ENCODE measurements around the gene GBE1. TPM values are rescaled to one million over a fixed set of nuclear protein-coding genes. Genes with fewer than 3 reads are reported as not detected.

GBE1 gene
- total and polyA plus RNA-seq, 7 donors = 10.2 to 24.6 (median 12.1) TPM

GRCh38 chr3:81465510-81466200 lies 295.8 kb downstream of the GBE1 start:
- 84 to 85% methylated on average over 7 of the region's 7 CpGs for WGBS, 2 donors

GRCh38 chr3:81463781-81464180 lies 297.7 kb downstream of the GBE1 start:
- DNase-seq = no peak
- Histone ChIP-seq H3K27me3 (no peaks in the 10 kb centered on the region), H3K4me1 (no peaks in the 10 kb centered on the region), H3K4me3 (no peak overlapping the region), H3K36me3 (no peaks in the 10 kb centered on the region), H3K9me3 (no peaks in the 10 kb centered on the region), H3K27ac (no peak overlapping the region)
- TF ChIP-seq EP300 (IDR thresholded peaks at IDR 0.05) = no peak
- no peak for TF ChIP-seq CTCF (IDR thresholded peaks at IDR 0.05)
- no peak for TF ChIP-seq POLR2AphosphoS5 (IDR thresholded peaks at IDR 0.05)
- no peak for TF ChIP-seq POLR2A (IDR thresholded peaks at IDR 0.05)
- 89 to 90% methylated on average over 3 of the region's 3 CpGs for WGBS, 2 donors
- intact Hi-C loops (cut with DNase I) = no loop called here

More at GRCh38 chr3:81465510-81466200, 295.8 kb downstream of the GBE1 start:
- Histone ChIP-seq H3K4me3 (no peak overlapping the region), H3K27me3 (no peaks in the 10 kb centered on the region), H3K9me3 (no peaks in the 10 kb centered on the region), H3K4me1 (no peaks in the 10 kb centered on the region), H3K36me3 (no peaks in the 10 kb centered on the region), H3K27ac (no peak overlapping the region)
- TF ChIP-seq POLR2AphosphoS5 (IDR thresholded peaks at IDR 0.05) (no peak), EP300 (IDR thresholded peaks at IDR 0.05) (no peak), POLR2A (IDR thresholded peaks at IDR 0.05) (no peak), CTCF (IDR thresholded peaks at IDR 0.05) (no peak)
- no peak for DNase-seq
- intact Hi-C loops (cut with DNase I) = no loop called here

GRCh38 chr3:81462921-81463320 lies 298.5 kb downstream of the GBE1 start:
- intact Hi-C loops (cut with DNase I) = no loop called here
- no peaks in the 10 kb centered on the region for H3K4me1 ChIP-seq
- no peak overlapping the region for H3K27ac ChIP-seq
- 53 to 62% methylated on average over 4 of the region's 4 CpGs for WGBS, 2 donors
- no peaks in the 10 kb centered on the region for H3K36me3 ChIP-seq
- TF ChIP-seq CTCF (IDR thresholded peaks at IDR 0.05) (no peak), POLR2AphosphoS5 (IDR thresholded peaks at IDR 0.05) (no peak), EP300 (IDR thresholded peaks at IDR 0.05) (no peak), POLR2A (IDR thresholded peaks at IDR 0.05) (no peak)
- no peaks in the 10 kb centered on the region for H3K9me3 ChIP-seq
- H3K27me3 ChIP-seq = no peaks in the 10 kb centered on the region
- no peak for DNase-seq
- no peak overlapping the region for H3K4me3 ChIP-seq

- intact Hi-C loops (cut with DNase I) = no loop called here
- no peak overlapping the region for H3K27ac ChIP-seq
- H3K4me1 ChIP-seq = no peaks in the 10 kb centered on the region
- H3K9me3 ChIP-seq = no peaks in the 10 kb centered on the region
- no peak for TF ChIP-seq CTCF (IDR thresholded peaks at IDR 0.05)
- no peak for TF ChIP-seq POLR2AphosphoS5 (IDR thresholded peaks at IDR 0.05)
- TF ChIP-seq POLR2A (IDR thresholded peaks at IDR 0.05) = no peak
- no peaks in the 10 kb centered on the region for H3K36me3 ChIP-seq
- H3K4me3 ChIP-seq = no peak overlapping the region
- DNase-seq = no peak
- H3K27me3 ChIP-seq = no peaks in the 10 kb centered on the region
Measured at GRCh38 chr3:81459733-81460132, 301.7 kb downstream of the GBE1 start.

GRCh38 chr3:81452418-81452817 lies 309.0 kb downstream of the GBE1 start:
- Histone ChIP-seq H3K9me3 (no peaks in the 10 kb centered on the region), H3K36me3 (no peaks in the 10 kb centered on the region), H3K27ac (no peak overlapping the region), H3K4me3 (no peak overlapping the region), H3K4me1 (no peaks in the 10 kb centered on the region), H3K27me3 (no peaks in the 10 kb centered on the region)
- TF ChIP-seq EP300 (IDR thresholded peaks at IDR 0.05) = no peak
- TF ChIP-seq POLR2A (IDR thresholded peaks at IDR 0.05) = no peak
- TF ChIP-seq CTCF (IDR thresholded peaks at IDR 0.05) = no peak
- no peak for TF ChIP-seq POLR2AphosphoS5 (IDR thresholded peaks at IDR 0.05)
- intact Hi-C loops (cut with DNase I) = no loop called here
- DNase-seq = no peak

Measured in sigmoid colon (tissue), 7 donors.